HEK293 (cell line): ENCODE data around the gene CAMK1.

Experiments
- MZF1 ChIP-seq: fragments of 450-650 bp; formaldehyde crosslinking; IDR thresholded peaks from 2 replicates; pipeline ENCODE4 v1.5.1; 2017; ENCODE audit warnings: missing biosample characterization, missing genetic modification characterization, borderline replicate concordance
- OVOL3 ChIP-seq: fragments of 450-650 bp; formaldehyde crosslinking; IDR thresholded peaks from 2 replicates; pipeline ENCODE4 v1.5.1; 2016; ENCODE audit warnings: missing biosample characterization, missing genetic modification characterization
- YY1 ChIP-seq: fragments of 450-650 bp; formaldehyde crosslinking; IDR thresholded peaks from 2 replicates; pipeline ENCODE4 v1.5.1; 2018; ENCODE audit warnings: missing biosample characterization, missing genetic modification characterization
- ZBTB1 ChIP-seq: fragments of 450-650 bp; formaldehyde crosslinking; IDR thresholded peaks from 2 replicates; pipeline ENCODE4 v1.5.1; 2016; ENCODE audit warnings: missing biosample characterization, missing genetic modification characterization
- ZBTB20 ChIP-seq: fragments of 450-650 bp; formaldehyde crosslinking; IDR thresholded peaks from 2 replicates; pipeline ENCODE4 v1.5.1; 2016; ENCODE audit warnings: missing biosample characterization, missing genetic modification characterization
- ZBTB48 ChIP-seq: fragments of 450-650 bp; formaldehyde crosslinking; IDR thresholded peaks from 2 replicates; pipeline ENCODE4 v1.5.1; 2016; ENCODE audit warnings: missing biosample characterization, missing genetic modification characterization
- ZNF121 ChIP-seq: fragments of 450-650 bp; formaldehyde crosslinking; IDR thresholded peaks from 2 replicates; pipeline ENCODE4 v1.5.1; 2016; ENCODE audit warnings: missing biosample characterization, missing genetic modification characterization
- ZNF174 ChIP-seq: fragments of 450-650 bp; formaldehyde crosslinking; IDR thresholded peaks from 2 replicates; pipeline ENCODE4 v1.5.0; 2017; ENCODE audit warnings: missing biosample characterization, mild to moderate bottlenecking, missing genetic modification characterization
- ZNF311 ChIP-seq: fragments of 450-650 bp; formaldehyde crosslinking; IDR thresholded peaks from 2 replicates; pipeline ENCODE4 v1.5.1; 2017; ENCODE audit warnings: missing biosample characterization, missing genetic modification characterization, borderline replicate concordance
- ZNF416 ChIP-seq: fragments of 450-650 bp; formaldehyde crosslinking; IDR thresholded peaks from 2 replicates; pipeline ENCODE4 v1.5.1; 2016; ENCODE audit warnings: missing biosample characterization, missing genetic modification characterization
- ZNF48 ChIP-seq: fragments of 450-650 bp; formaldehyde crosslinking; IDR thresholded peaks from 2 replicates; pipeline ENCODE4 v1.5.1; 2016; ENCODE audit warnings: missing biosample characterization, missing genetic modification characterization
- ZNF670 ChIP-seq: fragments of 450-650 bp; formaldehyde crosslinking; IDR thresholded peaks from 2 replicates; pipeline ENCODE4 v1.5.1; 2016; ENCODE audit warnings: missing biosample characterization, missing genetic modification characterization, low read depth
- TF ChIP-seq, protein P1 (sequence below): fragments of 450-650 bp; formaldehyde crosslinking; IDR thresholded peaks from 2 replicates; pipeline ENCODE4 v1.5.1; 2016; ENCODE audit warnings: missing biosample characterization, missing genetic modification characterization
- TF ChIP-seq, protein P2 (sequence below): sonication (generic); formaldehyde crosslinking; IDR thresholded peaks from 2 replicates; pipeline ENCODE4 v1.8.1; 2022; ENCODE audit warnings: mild to moderate bottlenecking, moderate library complexity, missing genetic modification reagents

- TF ChIP-seq, protein P1, sequence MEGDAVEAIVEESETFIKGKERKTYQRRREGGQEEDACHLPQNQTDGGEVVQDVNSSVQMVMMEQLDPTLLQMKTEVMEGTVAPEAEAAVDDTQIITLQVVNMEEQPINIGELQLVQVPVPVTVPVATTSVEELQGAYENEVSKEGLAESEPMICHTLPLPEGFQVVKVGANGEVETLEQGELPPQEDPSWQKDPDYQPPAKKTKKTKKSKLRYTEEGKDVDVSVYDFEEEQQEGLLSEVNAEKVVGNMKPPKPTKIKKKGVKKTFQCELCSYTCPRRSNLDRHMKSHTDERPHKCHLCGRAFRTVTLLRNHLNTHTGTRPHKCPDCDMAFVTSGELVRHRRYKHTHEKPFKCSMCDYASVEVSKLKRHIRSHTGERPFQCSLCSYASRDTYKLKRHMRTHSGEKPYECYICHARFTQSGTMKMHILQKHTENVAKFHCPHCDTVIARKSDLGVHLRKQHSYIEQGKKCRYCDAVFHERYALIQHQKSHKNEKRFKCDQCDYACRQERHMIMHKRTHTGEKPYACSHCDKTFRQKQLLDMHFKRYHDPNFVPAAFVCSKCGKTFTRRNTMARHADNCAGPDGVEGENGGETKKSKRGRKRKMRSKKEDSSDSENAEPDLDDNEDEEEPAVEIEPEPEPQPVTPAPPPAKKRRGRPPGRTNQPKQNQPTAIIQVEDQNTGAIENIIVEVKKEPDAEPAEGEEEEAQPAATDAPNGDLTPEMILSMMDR (tag by site-specific recombination): no peak
- no peak for TF ChIP-seq YY1 (tag by site-specific recombination)
- TF ChIP-seq, protein P2, sequence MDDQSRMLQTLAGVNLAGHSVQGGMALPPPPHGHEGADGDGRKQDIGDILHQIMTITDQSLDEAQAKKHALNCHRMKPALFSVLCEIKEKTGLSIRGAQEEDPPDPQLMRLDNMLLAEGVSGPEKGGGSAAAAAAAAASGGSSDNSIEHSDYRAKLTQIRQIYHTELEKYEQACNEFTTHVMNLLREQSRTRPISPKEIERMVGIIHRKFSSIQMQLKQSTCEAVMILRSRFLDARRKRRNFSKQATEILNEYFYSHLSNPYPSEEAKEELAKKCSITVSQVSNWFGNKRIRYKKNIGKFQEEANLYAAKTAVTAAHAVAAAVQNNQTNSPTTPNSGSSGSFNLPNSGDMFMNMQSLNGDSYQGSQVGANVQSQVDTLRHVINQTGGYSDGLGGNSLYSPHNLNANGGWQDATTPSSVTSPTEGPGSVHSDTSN (CRISPR knock-in tag): no peak
- no peak for TF ChIP-seq ZBTB1
- TF ChIP-seq ZNF311 (tag by site-specific recombination): no peak
- TF ChIP-seq ZNF416 (tag by site-specific recombination): no peak
- no peak for TF ChIP-seq ZNF670 (tag by site-specific recombination)
- no peak for TF ChIP-seq MZF1
- no peak for TF ChIP-seq ZNF48
- TF ChIP-seq OVOL3 (tag by site-specific recombination): no peak
- TF ChIP-seq ZBTB48: no peak
- no peak for TF ChIP-seq ZNF174 (tag by site-specific recombination)
- TF ChIP-seq ZBTB20 (tag by site-specific recombination): no peak
- no peak for TF ChIP-seq ZNF121
Observed at GRCh38 chr3:9736831-9737230, 32.9 kb downstream of the CAMK1 start.
